H1 (cell line): ENCODE results near the gene TCF7L1. TPM values are rescaled to one million over a fixed set of nuclear protein-coding genes. Genes with fewer than 3 reads are reported as not detected.

ENCODE experiments used
- CTCF ChIA-PET: fragments of 300-600 bp; sonication (Branson Sonifier 250); formaldehyde crosslinking; loops from one replicate; lab custom pipeline; 2021; ENCODE audit not compliant: partially characterized antibody; lab: Charles Lee
- POLR2A ChIA-PET: fragments of 300-600 bp; sonication (Branson Sonifier 250); formaldehyde crosslinking; loops from one replicate; lab custom pipeline; 2021; ENCODE audit warnings: inconsistent platforms; ENCODE audit not compliant: partially characterized antibody; lab: Charles Lee
- DNase-seq, 2 experiments: peaks; one replicate each; pipeline versions ENCODE4 v3.0.0 to v3.0.0-alpha.2; 2010 to 2022; ENCODE audit warnings: low spot score in 2 of 2, low read depth in 1 of 2, mixed read lengths in 1 of 2
- FAIRE-seq: peaks from 2 replicates; lab custom pipeline; 2011; peaks lifted over from hg19 to GRCh38; lab: Jason Lieb, UNC
- H2AFZ ChIP-seq: 2 replicates; pipeline ENCODE4 v1.8.1; 2012; ENCODE audit warnings: low read length, inconsistent platforms
- H2AK5ac ChIP-seq: 2 replicates; pipeline ENCODE4 v1.6.1; 2013; ENCODE audit warnings: low read depth, low read length
- H2BK120ac ChIP-seq: replicated peaks from 2 replicates; pipeline ENCODE3; 2013; ENCODE audit warnings: low read depth, low read length, inconsistent platforms
- H2BK12ac ChIP-seq: 2 replicates; pipeline ENCODE4 v1.6.1; 2013; ENCODE audit warnings: low read depth, low read length
- H2BK15ac ChIP-seq: 2 replicates; pipeline ENCODE4 v1.6.1; 2013; ENCODE audit warnings: low read length
- H2BK20ac ChIP-seq: 2 replicates; pipeline ENCODE4 v1.6.1; 2013; ENCODE audit warnings: low read length
- H2BK5ac ChIP-seq: 2 replicates; pipeline ENCODE4 v1.6.1; 2013; ENCODE audit warnings: low read depth, low read length
- H3K14ac ChIP-seq: 2 replicates; pipeline ENCODE4 v1.6.1; 2013; ENCODE audit warnings: inconsistent platforms; ENCODE audit not compliant: insufficient read length
- H3K18ac ChIP-seq: 2 replicates; pipeline ENCODE4 v1.6.1; 2013; ENCODE audit warnings: low read length; ENCODE audit errors: extremely low read depth
- H3K23ac ChIP-seq: 2 replicates; pipeline ENCODE4 v1.6.1; 2013; ENCODE audit warnings: inconsistent platforms; ENCODE audit not compliant: insufficient read length
- H3K23me2 ChIP-seq: 2 replicates; pipeline ENCODE4 v1.6.1; 2013; ENCODE audit warnings: low read depth, low read length
- H3K27ac ChIP-seq: 2 replicates; pipeline ENCODE4 v1.6.1; 2011; ENCODE audit warnings: low read depth, low read length, inconsistent platforms
- H3K27me3 ChIP-seq, 4 experiments: replicated peaks in 1 of 4; 1 replicate in 1 of 4; 2 replicates in 3 of 4; pipeline versions ENCODE4 v1.6.1 to v1.8.1; 2011 to 2013; ENCODE audit warnings: low read length in 3 of 4, mild to moderate bottlenecking in 3 of 4, inconsistent platforms in 2 of 4, mixed read lengths in 2 of 4, moderate library complexity in 1 of 4; ENCODE audit not compliant: control insufficient read depth in 3 of 4, insufficient read depth in 3 of 4; ENCODE audit errors: extremely low read depth in 1 of 4
- H3K36me3 ChIP-seq, 4 experiments: 2 replicates each; pipeline versions ENCODE4 v1.6.1 to v1.8.1; 2011 to 2013; ENCODE audit warnings: mild to moderate bottlenecking in 4 of 4, low read length in 3 of 4, moderate library complexity in 2 of 4, control low read depth in 1 of 4, inconsistent platforms in 1 of 4; ENCODE audit not compliant: insufficient read depth in 4 of 4, control insufficient read depth in 2 of 4
- H3K4ac ChIP-seq: replicated peaks from 2 replicates; pipeline ENCODE3; 2013; ENCODE audit warnings: low read length, low read depth, mixed read lengths, inconsistent platforms; ENCODE audit not compliant: insufficient read length
- H3K4me1 ChIP-seq, 4 experiments: replicated peaks in 1 of 4; 1 replicate in 1 of 4; 2 replicates in 3 of 4; pipeline versions ENCODE4 v1.6.1 to v1.8.1; 2011 to 2013; ENCODE audit warnings: low read length in 3 of 4, inconsistent platforms in 2 of 4, mixed read lengths in 1 of 4; ENCODE audit not compliant: insufficient read depth in 4 of 4, control insufficient read depth in 3 of 4
- H3K4me2 ChIP-seq, 2 experiments: 2 replicates each; pipeline versions ENCODE4 v1.6.1 to v1.8.1; 2011 to 2013; ENCODE audit warnings: low read depth in 2 of 2, low read length in 2 of 2, control low read depth in 1 of 2, inconsistent platforms in 1 of 2, mild to moderate bottlenecking in 1 of 2; ENCODE audit not compliant: insufficient read depth in 1 of 2
- H3K4me3 ChIP-seq, 4 experiments: fragments of 200-600, 300-600 bp in 1 of 4; sonication (generic), shearing (Covaris generic), sonication (Bioruptor Twin) in 1 of 4; 2 replicates each; pipeline versions ENCODE4 v1.5.1 to v1.8.1; 2011 to 2016; ENCODE audit warnings: low read length in 4 of 4, low read depth in 3 of 4, control low read depth in 2 of 4, inconsistent platforms in 2 of 4, mild to moderate bottlenecking in 2 of 4, mixed read lengths in 1 of 4, moderate library complexity in 1 of 4; ENCODE audit not compliant: insufficient read depth in 2 of 4; ENCODE audit errors: extremely low read depth in 1 of 4
- H3K56ac ChIP-seq: replicated peaks from 2 replicates; pipeline ENCODE3; 2013; ENCODE audit warnings: low read depth, mild to moderate bottlenecking, mixed read lengths, low read length, inconsistent platforms; ENCODE audit not compliant: insufficient read length
- H3K79me1 ChIP-seq: 2 replicates; pipeline ENCODE4 v1.6.1; 2013; ENCODE audit warnings: low read depth, low read length, control low read depth
- H3K79me2 ChIP-seq, 2 experiments: 2 replicates each; pipeline versions ENCODE4 v1.6.1 to v1.8.1; 2012 to 2013; ENCODE audit warnings: low read length in 2 of 2, mild to moderate bottlenecking in 2 of 2, inconsistent platforms in 1 of 2; ENCODE audit not compliant: insufficient read depth in 2 of 2, control insufficient read depth in 1 of 2
- H3K9ac ChIP-seq, 4 experiments: replicated peaks in 1 of 4; 1 replicate in 1 of 4; 2 replicates in 3 of 4; pipeline versions ENCODE4 v1.6.1 to v1.8.1; 2011 to 2013; ENCODE audit warnings: low read depth in 3 of 4, low read length in 3 of 4, control low read depth in 2 of 4, mild to moderate bottlenecking in 2 of 4, moderate library complexity in 2 of 4, inconsistent platforms in 1 of 4; ENCODE audit errors: extremely low read depth in 1 of 4
- H3K9me3 ChIP-seq, 2 experiments: 2 replicates each; pipeline versions ENCODE4 v1.6.1 to v1.8.1; 2012 to 2013; ENCODE audit warnings: mild to moderate bottlenecking in 2 of 2, moderate library complexity in 2 of 2, control low read depth in 1 of 2, inconsistent platforms in 1 of 2, low read depth in 1 of 2, low read length in 1 of 2, mixed read lengths in 1 of 2; ENCODE audit not compliant: insufficient read depth in 2 of 2
- H4K20me1 ChIP-seq, 2 experiments: replicated peaks in 1 of 2; 2 replicates each; pipeline versions ENCODE3 to v1.8.1; 2011 to 2013; ENCODE audit warnings: inconsistent platforms in 2 of 2, low read length in 2 of 2, mild to moderate bottlenecking in 1 of 2; ENCODE audit not compliant: insufficient read depth in 2 of 2, control insufficient read depth in 1 of 2
- H4K5ac ChIP-seq: 2 replicates; pipeline ENCODE4 v1.6.1; 2013; ENCODE audit warnings: low read length, low read depth, mixed read lengths, inconsistent platforms; ENCODE audit not compliant: insufficient read length
- H4K8ac ChIP-seq: 2 replicates; pipeline ENCODE4 v1.8.0; 2013; ENCODE audit warnings: mild to moderate bottlenecking, moderate library complexity, low read length, inconsistent platforms; ENCODE audit not compliant: insufficient read depth; ENCODE audit errors: extremely low read depth
- H4K91ac ChIP-seq: replicated peaks from 2 replicates; pipeline ENCODE3; 2013; ENCODE audit warnings: low read length, mixed read lengths, inconsistent platforms; ENCODE audit not compliant: insufficient read length
- POLR2AphosphoS5 ChIP-seq: IDR thresholded peaks from 2 replicates; pipeline ENCODE4 v1.6.1; 2011; ENCODE audit warnings: low read depth, low read length
- POU5F1 ChIP-seq: IDR thresholded peaks from 2 replicates; pipeline ENCODE4 v1.6.1; 2011; ENCODE audit warnings: low read depth, mild to moderate bottlenecking, low read length, moderate library complexity
- SIX5 ChIP-seq: IDR thresholded peaks from 2 replicates; pipeline ENCODE4 v1.6.1; 2011; ENCODE audit warnings: mild to moderate bottlenecking, low read depth, low read length
- SP1 ChIP-seq: IDR thresholded peaks from 2 replicates; pipeline ENCODE4 v1.6.1; 2011; ENCODE audit warnings: low read depth, low read length
- TEAD4 ChIP-seq: IDR thresholded peaks from 2 replicates; pipeline ENCODE4 v1.6.1; 2012; ENCODE audit warnings: low read depth, low read length, inconsistent platforms, mixed read lengths
- WGBS, 2 experiments: shearing (Covaris generic) in 1 of 2; methylation state at CpG; one replicate each; pipeline versions ENCODE4 v1.1.6 to v1.1.7; 2013 to 2015; ENCODE audit warnings: low lambda C conversion rate in 2 of 2, mixed read lengths in 2 of 2, inconsistent platforms in 1 of 2, low coverage in 1 of 2, missing lambda C conversion rate in 1 of 2; ENCODE audit not compliant: insufficient replicate concordance in 2 of 2, insufficient coverage in 1 of 2, insufficient read length in 1 of 2; ENCODE audit errors: extremely low coverage in 1 of 2, missing lambda C conversion rate in 1 of 2; 5-methylcytosine and 5-hydroxymethylcytosine counted together
- polyA plus RNA-seq, 7 experiments: library from polyadenylated mRNA; depleted of rRNA in 3 of 7; stranded (reverse) in 5 of 7; unstranded in 2 of 7; fragments of >200 nt in 5 of 7; fragments of 200-250 nt in 2 of 7; gene quantifications; 1 replicate in 5 of 7; 2 replicates in 1 of 7; 4 replicates in 1 of 7; pipeline versions ENCODE4 v1.2.1 to v1.2.3, GENCODE V29; 2011 to 2013; ENCODE audit warnings: missing spikeins in 2 of 7, mixed read lengths in 2 of 7
- total RNA-seq: library from RNA; stranded (reverse); fragmentation: NEBNext Ultra II Directional; extraction: Animal tissue kit (Norgen Biotek cat#: 25700); gene quantifications from 2 replicates; pipeline ENCODE4 v1.2.1, GENCODE V29; 2021
- TF ChIP-seq, protein P1 (sequence below): IDR thresholded peaks from 2 replicates; pipeline ENCODE4 v1.6.1; 2011; ENCODE audit warnings: low read length, improper control_type of control experiment

The TCF7L1 gene
- total and polyA plus RNA-seq, 2 of the 8 experiments (the other 6 are each of a cell fraction or from before 2014, with no cell fraction given), result 27.5 to 108 TPM

DNA sequence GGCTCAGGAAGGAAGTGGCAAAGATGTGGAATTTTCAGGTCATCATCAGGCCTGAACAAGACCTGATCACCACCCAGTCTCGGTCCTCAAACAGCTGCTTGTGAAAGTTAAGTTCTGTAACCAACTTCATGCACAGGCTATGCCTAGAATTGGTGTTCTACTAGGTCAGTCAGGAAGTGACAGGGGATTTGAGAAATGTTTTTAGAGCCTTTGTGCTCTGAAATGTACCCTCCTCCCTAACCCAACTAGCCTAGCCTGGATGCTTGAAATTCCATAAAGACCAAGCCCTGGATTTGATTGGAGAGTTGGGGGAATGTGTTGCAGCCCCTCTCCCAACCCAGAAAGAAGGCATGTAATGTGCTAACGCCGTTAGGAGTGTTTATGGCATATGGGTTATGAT is 131.3 kb downstream of the TCF7L1 start:
- Histone ChIP-seq H2AK5ac (no peak overlapping the region), H2BK5ac (no peak overlapping the region)
- ChIA-PET CTCF (interaction anchor here (0.6 to 15.9 kb wide), 11 partner anchors 12 to 201 kb away, joined by 3 to 283 read pairs (median 9); partner anchors contain the start of gene TCF7L1), POLR2A (interaction anchor here (0.6 to 1.5 kb wide), 6 partner anchors 9 to 297 kb away, joined by 3 to 5 read pairs (median 4); no protein-coding TSS in a partner anchor)
- peak; percentile 85 for FAIRE-seq
- 0 out of 2 replicates have a peak, but pooled peaks have one; percentile 45 for TF ChIP-seq SP1
- TF ChIP-seq TEAD4, result peak; percentile 92
- TF ChIP-seq, protein P1, sequence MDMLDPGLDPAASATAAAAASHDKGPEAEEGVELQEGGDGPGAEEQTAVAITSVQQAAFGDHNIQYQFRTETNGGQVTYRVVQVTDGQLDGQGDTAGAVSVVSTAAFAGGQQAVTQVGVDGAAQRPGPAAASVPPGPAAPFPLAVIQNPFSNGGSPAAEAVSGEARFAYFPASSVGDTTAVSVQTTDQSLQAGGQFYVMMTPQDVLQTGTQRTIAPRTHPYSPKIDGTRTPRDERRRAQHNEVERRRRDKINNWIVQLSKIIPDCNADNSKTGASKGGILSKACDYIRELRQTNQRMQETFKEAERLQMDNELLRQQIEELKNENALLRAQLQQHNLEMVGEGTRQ, result no peak
- no peak for TF ChIP-seq SIX5
- TF ChIP-seq POU5F1, result no peak
- TF ChIP-seq POLR2AphosphoS5, result peak; percentile 62; the same call in 1 of the 2 replicates
- TF ChIP-seq, all 59 proteins: peak for 3
- Histone ChIP-seq H3K4ac (no peak overlapping the region), H4K20me1 (peaks cover 9 to 17% of the 10 kb centered on the region in 2 experiments), H3K56ac (no peak overlapping the region), H3K9me3 (no peaks in the 10 kb centered on the region), H3K79me1 (no peaks in the 10 kb centered on the region; the same call in 1 of the 2 replicates), H3K27me3 (no peaks in the 10 kb centered on the region), H3K23me2 (no peaks in the 10 kb centered on the region; the same call in 1 of the 2 replicates), H4K91ac (no peak overlapping the region), H4K5ac (no peak overlapping the region), H3K36me3 (peaks cover 0 to 6% (median 1%) of the 10 kb centered on the region in 4 experiments; a peak in 2 of 8 replicates), H3K9ac (no peak overlapping the region), H2AFZ (no peak overlapping the region), H3K18ac (no peak overlapping the region), H3K4me2 (peak overlapping the region in 1 of 2 experiments; percentile 40; a peak in 1 of 4 replicates), H3K4me3 (no peak overlapping the region), H2BK15ac (no peak overlapping the region), H3K4me1 (peaks cover 15 to 32% (median 24%) of the 10 kb centered on the region in 4 experiments; a peak in 6 of 7 replicates), H3K23ac (no peak overlapping the region), H3K27ac (no peak overlapping the region), H2BK12ac (no peak overlapping the region), H3K79me2 (peaks cover 0 to 76% of the 10 kb centered on the region in 2 experiments; a peak in 3 of 4 replicates), H3K14ac (no peak overlapping the region), H2BK20ac (no peak overlapping the region), H2BK120ac (no peak overlapping the region), H4K8ac (no peak overlapping the region)
- WGBS, 2 experiments, result 86% methylated on average over 3 of the region's 3 CpGs; no CpG with 5 or more reads in 1 of the 2 experiments
- no peak for DNase-seq
